WTC11 (cell line): ENCODE data around the gene ZC2HC1B. TPM values are rescaled to one million over a fixed set of nuclear protein-coding genes. Genes with fewer than 3 reads are reported as not detected.

Source experiments
- ATAC-seq: fragments of 200-7000 bp; cut with Tn5 transposase; 2 replicates; pipeline ENCODE4 v1.10.0; 2021; ENCODE audit warnings: mild to moderate bottlenecking, moderate library complexity
- CTCF ChIA-PET: fragments of 300-600 bp; sonication (Branson Sonifier 250); formaldehyde crosslinking; loops from one replicate; lab custom pipeline; 2021; ENCODE audit warnings: antibody characterized with exemption; lab: Charles Lee
- POLR2A ChIA-PET: fragments of 350-600 bp; sonication (Branson Sonifier 250); formaldehyde crosslinking; loops from one replicate; lab custom pipeline; 2021; ENCODE audit warnings: antibody characterized with exemption; lab: Charles Lee
- DNase-seq: peaks from one replicate; pipeline ENCODE4 v3.0.0; 2021; ENCODE audit warnings: low spot score
- H3K27ac Mint-ChIP-seq: 2 replicates; pipeline ENCODE4 v1.8.0; 2021; ENCODE audit warnings: mixed read lengths
- H3K27me3 Mint-ChIP-seq: 2 replicates; pipeline ENCODE4 v1.8.0; 2021; ENCODE audit warnings: low read depth, mild to moderate bottlenecking, moderate library complexity, mixed read lengths
- H3K36me3 Mint-ChIP-seq: 2 replicates; pipeline ENCODE4 v1.8.0; 2021; ENCODE audit warnings: mixed read lengths
- H3K4me1 Mint-ChIP-seq: 2 replicates; pipeline ENCODE4 v1.8.0; 2022; ENCODE audit warnings: mixed read lengths
- H3K4me3 Mint-ChIP-seq: 2 replicates; pipeline ENCODE4 v1.8.0; 2021; ENCODE audit warnings: mild to moderate bottlenecking, moderate library complexity, mixed read lengths
- H3K9me3 Mint-ChIP-seq: 2 replicates; pipeline ENCODE4 v1.8.0; 2021; ENCODE audit warnings: mixed read lengths
- ETV6 ChIP-seq: sonication (generic); formaldehyde crosslinking; IDR thresholded peaks from 2 replicates; pipeline ENCODE4 v1.8.1; 2022; ENCODE audit warnings: mild to moderate bottlenecking, missing genetic modification reagents
- FOXK1 ChIP-seq: sonication (generic); formaldehyde crosslinking; IDR thresholded peaks from 2 replicates; pipeline ENCODE4 v1.8.0; 2022; ENCODE audit warnings: mild to moderate bottlenecking, moderate library complexity, missing genetic modification reagents
- FOXP1 ChIP-seq: sonication (generic); formaldehyde crosslinking; IDR thresholded peaks from 2 replicates; pipeline ENCODE4 v1.8.0; 2022; ENCODE audit warnings: missing genetic modification reagents, mild to moderate bottlenecking, moderate library complexity, borderline replicate concordance
- NFE2L1 ChIP-seq: sonication (generic); formaldehyde crosslinking; IDR thresholded peaks from 2 replicates; pipeline ENCODE4 v1.8.1; 2023; ENCODE audit warnings: missing genetic modification reagents
- SOX15 ChIP-seq: fragments of 250-450 bp; sonication (Bioruptor Pico); IDR thresholded peaks from 2 replicates; pipeline ENCODE4 v1.9.0; 2021; ENCODE audit warnings: mild to moderate bottlenecking
- SP1 ChIP-seq: sonication (generic); formaldehyde crosslinking; conservative IDR thresholded peaks from 2 replicates; pipeline ENCODE4 v1.8.1; 2022; ENCODE audit warnings: missing genetic modification reagents
- TEAD1 ChIP-seq: sonication (generic); formaldehyde crosslinking; IDR thresholded peaks from 2 replicates; pipeline ENCODE4 v1.8.0; 2022; ENCODE audit warnings: mild to moderate bottlenecking, missing genetic modification reagents
- TEAD4 ChIP-seq: sonication (generic); formaldehyde crosslinking; IDR thresholded peaks from 2 replicates; pipeline ENCODE4 v1.8.0; 2022; ENCODE audit warnings: mild to moderate bottlenecking, missing genetic modification reagents
- total RNA-seq: library from RNA; stranded (reverse); gene quantifications from 3 replicates; pipeline ENCODE4 v1.2.3, GENCODE V29; 2021
- TF ChIP-seq, protein P1 (sequence below): sonication (generic); formaldehyde crosslinking; IDR thresholded peaks from 2 replicates; pipeline ENCODE4 v1.8.1; 2023; ENCODE audit warnings: mild to moderate bottlenecking, missing genetic modification reagents, moderate library complexity
- TF ChIP-seq, protein P2 (sequence below): sonication (generic); formaldehyde crosslinking; IDR thresholded peaks from 2 replicates; pipeline ENCODE4 v1.8.0; 2022; ENCODE audit warnings: mild to moderate bottlenecking, missing genetic modification reagents
- TF ChIP-seq, protein P3 (sequence below): fragments of 250-450 bp; sonication (Bioruptor Pico); conservative IDR thresholded peaks from 2 replicates; pipeline ENCODE4 v1.9.0; 2021; ENCODE audit warnings: mild to moderate bottlenecking
- TF ChIP-seq, protein P4 (sequence below): sonication (generic); formaldehyde crosslinking; IDR thresholded peaks from 2 replicates; pipeline ENCODE4 v1.8.0; 2022; ENCODE audit warnings: mild to moderate bottlenecking, missing genetic modification reagents
- TF ChIP-seq, protein P5 (sequence below): sonication (generic); formaldehyde crosslinking; IDR thresholded peaks from 2 replicates; pipeline ENCODE4 v1.8.0; 2022; ENCODE audit warnings: mild to moderate bottlenecking, missing genetic modification reagents
- TF ChIP-seq, protein P6 (sequence below): sonication (generic); formaldehyde crosslinking; IDR thresholded peaks from 2 replicates; pipeline ENCODE4 v1.8.1; 2023; ENCODE audit warnings: mild to moderate bottlenecking, missing genetic modification reagents
- TF ChIP-seq, protein P7 (sequence below): fragments of 250-450 bp; sonication (Bioruptor Pico); IDR thresholded peaks from 2 replicates; pipeline ENCODE4 v1.9.0; 2021; ENCODE audit warnings: mild to moderate bottlenecking, borderline replicate concordance

The ZC2HC1B gene
- total RNA-seq, 1 experiment from 2014 or later: not detected

DNA sequence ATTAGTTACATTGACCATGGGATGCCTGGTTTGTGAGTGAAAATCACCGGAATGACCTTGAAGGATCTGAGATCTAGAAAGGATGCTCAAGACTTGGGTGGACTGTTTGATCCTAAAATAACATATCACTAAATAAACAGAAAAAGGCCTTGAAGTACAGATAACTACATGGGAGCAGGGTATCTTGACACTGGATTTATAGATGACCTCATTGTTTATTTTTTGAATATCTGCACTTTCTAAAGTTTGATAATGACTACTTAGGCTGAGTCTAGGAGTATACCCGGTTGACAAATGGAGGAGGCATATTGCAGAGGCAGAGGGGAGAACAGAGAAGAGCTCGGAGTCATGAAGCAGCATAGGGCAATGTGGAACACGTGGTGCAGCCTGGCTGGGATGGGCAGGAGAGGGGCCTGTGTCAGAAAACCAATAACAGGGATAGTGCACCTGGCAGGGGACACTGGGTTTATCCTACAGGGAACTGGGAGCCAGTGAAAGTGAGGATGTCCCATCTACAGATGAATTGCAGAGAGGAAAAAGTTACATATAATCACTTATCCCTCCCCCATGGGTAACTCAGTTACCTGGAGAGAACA lies 93.5 kb downstream of the ZC2HC1B start:
- DNase-seq (no peak), ATAC-seq (0 out of 2 replicates have a peak, but pooled peaks have one; percentile 3)
- Mint-ChIP-seq H3K36me3 (no peaks in the 10 kb centered on the region), H3K4me3 (peak overlapping the region; percentile 18), H3K4me1 (peaks cover 59% of the 10 kb centered on the region), H3K27me3 (peaks cover 2% of the 10 kb centered on the region), H3K9me3 (no peaks in the 10 kb centered on the region), H3K27ac (no peak overlapping the region)
- TF ChIP-seq, protein P1, sequence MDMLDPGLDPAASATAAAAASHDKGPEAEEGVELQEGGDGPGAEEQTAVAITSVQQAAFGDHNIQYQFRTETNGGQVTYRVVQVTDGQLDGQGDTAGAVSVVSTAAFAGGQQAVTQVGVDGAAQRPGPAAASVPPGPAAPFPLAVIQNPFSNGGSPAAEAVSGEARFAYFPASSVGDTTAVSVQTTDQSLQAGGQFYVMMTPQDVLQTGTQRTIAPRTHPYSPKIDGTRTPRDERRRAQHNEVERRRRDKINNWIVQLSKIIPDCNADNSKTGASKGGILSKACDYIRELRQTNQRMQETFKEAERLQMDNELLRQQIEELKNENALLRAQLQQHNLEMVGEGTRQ (CRISPR knock-in tag): peak; percentile 68
- TF ChIP-seq, protein P2, sequence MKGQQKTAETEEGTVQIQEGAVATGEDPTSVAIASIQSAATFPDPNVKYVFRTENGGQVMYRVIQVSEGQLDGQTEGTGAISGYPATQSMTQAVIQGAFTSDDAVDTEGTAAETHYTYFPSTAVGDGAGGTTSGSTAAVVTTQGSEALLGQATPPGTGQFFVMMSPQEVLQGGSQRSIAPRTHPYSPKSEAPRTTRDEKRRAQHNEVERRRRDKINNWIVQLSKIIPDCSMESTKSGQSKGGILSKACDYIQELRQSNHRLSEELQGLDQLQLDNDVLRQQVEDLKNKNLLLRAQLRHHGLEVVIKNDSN (CRISPR knock-in tag): peak; percentile 75
- no peak for TF ChIP-seq NFE2L1
- ChIA-PET POLR2A (interaction anchor here (0.6 kb wide), 1 partner anchor 466 kb away, joined by 3 read pairs; no protein-coding TSS in a partner anchor), CTCF (interaction anchor here (0.6 to 5.6 kb wide), 7 partner anchors 14 to 382 kb away, joined by 3 to 87 read pairs (median 7); no protein-coding TSS in a partner anchor)

DNA sequence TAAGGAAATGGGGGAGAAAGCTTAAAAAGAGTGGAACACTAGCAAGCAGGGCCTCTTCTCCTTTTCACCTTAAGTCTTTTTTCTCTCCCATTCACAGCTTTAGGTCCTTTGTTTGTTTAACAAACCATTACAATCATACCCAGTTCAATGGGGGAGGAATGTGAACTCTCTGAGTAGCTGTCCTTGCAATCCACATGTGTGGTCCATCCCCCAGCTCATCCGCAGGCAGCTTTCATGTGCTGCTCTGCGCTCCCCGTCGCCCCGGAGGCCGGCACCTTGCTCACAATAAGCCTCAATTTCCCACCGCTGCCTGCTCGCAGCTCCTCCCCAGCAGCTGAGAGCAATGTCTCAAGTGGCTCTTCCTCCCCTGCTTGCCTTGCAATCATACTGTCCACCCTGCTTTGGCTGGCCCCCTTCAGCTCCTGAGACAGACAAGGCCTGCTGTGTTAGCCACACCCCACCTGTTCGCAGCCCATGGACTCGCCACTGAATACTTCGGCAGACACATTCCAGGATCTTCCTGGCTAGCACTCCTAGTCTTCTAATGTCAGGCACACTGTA lies 94.6 kb downstream of the ZC2HC1B start:
- Mint-ChIP-seq H3K4me1 (peaks cover 71% of the 10 kb centered on the region), H3K27me3 (no peaks in the 10 kb centered on the region), H3K9me3 (no peaks in the 10 kb centered on the region), H3K27ac (peak overlapping the region; percentile 29), H3K36me3 (no peaks in the 10 kb centered on the region), H3K4me3 (peak overlapping the region; percentile 59)
- DNase-seq (peak; percentile 72), ATAC-seq (peak; percentile 84)
- ChIA-PET CTCF (interaction anchor here (0.6 to 5.6 kb wide), 10 partner anchors 14 to 466 kb away, joined by 3 to 87 read pairs (median 7); no protein-coding TSS in a partner anchor), POLR2A (interaction anchor here (0.6 to 0.9 kb wide), 4 partner anchors 14 to 116 kb away, joined by 3 read pairs; partner anchors contain the start of gene LTV1)
- TF ChIP-seq, protein P3, sequence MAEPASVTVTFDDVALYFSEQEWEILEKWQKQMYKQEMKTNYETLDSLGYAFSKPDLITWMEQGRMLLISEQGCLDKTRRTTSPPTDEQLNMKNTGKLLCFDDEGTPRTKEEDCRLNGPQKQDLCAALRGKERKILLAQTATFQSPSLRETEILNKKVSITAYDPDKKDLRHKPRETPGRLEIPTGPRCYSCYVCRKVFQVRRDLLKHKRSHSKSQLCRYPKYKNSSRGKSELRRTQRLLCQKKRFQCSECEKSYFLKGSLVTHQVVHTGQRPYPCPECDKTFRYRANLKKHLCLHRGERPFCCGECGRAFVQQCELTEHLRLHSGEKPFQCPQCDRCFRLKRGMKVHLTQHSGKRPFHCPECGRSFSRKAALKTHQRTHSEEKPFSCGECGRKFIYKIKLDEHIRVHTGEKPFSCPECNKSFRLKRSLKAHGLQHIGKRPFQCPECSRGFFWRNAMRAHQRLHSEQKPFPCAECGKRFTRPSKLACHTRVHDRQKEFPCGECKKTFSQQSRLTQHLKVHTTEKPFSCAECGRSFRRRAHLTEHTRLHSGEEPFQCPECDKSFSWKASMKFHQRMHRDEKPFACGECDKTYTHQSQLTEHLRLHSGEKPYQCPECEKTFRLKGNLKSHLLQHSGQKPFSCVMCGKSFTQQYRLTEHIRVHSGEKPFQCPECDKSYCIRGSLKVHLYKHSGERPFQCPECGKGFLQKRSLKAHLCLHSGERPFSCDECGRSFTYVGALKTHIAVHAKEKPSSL (CRISPR knock-in tag): no peak
- TF ChIP-seq TEAD4 (peak; percentile 29; the same call in 1 of the 2 replicates), TEAD1 (peak; percentile 96), ETV6 (peak; percentile 84), FOXP1 (CRISPR knock-in tag) (peak; percentile 40; the same call in 1 of the 2 replicates), SOX15 (CRISPR knock-in tag) (no peak), SP1 (CRISPR knock-in tag) (peak; percentile 45; the same call in 1 of the 2 replicates), FOXK1 (CRISPR knock-in tag) (peak; percentile 88)
- TF ChIP-seq, protein P4, sequence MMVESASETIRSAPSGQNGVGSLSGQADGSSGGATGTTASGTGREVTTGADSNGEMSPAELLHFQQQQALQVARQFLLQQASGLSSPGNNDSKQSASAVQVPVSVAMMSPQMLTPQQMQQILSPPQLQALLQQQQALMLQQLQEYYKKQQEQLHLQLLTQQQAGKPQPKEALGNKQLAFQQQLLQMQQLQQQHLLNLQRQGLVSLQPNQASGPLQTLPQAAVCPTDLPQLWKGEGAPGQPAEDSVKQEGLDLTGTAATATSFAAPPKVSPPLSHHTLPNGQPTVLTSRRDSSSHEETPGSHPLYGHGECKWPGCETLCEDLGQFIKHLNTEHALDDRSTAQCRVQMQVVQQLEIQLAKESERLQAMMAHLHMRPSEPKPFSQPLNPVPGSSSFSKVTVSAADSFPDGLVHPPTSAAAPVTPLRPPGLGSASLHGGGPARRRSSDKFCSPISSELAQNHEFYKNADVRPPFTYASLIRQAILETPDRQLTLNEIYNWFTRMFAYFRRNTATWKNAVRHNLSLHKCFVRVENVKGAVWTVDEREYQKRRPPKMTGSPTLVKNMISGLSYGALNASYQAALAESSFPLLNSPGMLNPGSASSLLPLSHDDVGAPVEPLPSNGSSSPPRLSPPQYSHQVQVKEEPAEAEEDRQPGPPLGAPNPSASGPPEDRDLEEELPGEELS (CRISPR knock-in tag): peak; percentile 75; the same call in 1 of the 2 replicates
- TF ChIP-seq, protein P5, sequence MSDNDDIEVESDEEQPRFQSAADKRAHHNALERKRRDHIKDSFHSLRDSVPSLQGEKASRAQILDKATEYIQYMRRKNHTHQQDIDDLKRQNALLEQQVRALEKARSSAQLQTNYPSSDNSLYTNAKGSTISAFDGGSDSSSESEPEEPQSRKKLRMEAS (CRISPR knock-in tag): peak; percentile 46; the same call in 1 of the 2 replicates
- TF ChIP-seq, protein P6, sequence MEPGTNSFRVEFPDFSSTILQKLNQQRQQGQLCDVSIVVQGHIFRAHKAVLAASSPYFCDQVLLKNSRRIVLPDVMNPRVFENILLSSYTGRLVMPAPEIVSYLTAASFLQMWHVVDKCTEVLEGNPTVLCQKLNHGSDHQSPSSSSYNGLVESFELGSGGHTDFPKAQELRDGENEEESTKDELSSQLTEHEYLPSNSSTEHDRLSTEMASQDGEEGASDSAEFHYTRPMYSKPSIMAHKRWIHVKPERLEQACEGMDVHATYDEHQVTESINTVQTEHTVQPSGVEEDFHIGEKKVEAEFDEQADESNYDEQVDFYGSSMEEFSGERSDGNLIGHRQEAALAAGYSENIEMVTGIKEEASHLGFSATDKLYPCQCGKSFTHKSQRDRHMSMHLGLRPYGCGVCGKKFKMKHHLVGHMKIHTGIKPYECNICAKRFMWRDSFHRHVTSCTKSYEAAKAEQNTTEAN (CRISPR knock-in tag): 0 out of 2 replicates have a peak, but pooled peaks have one; percentile 35
- TF ChIP-seq, protein P2 (CRISPR knock-in tag): 0 out of 2 replicates have a peak, but pooled peaks have one; percentile 13
- TF ChIP-seq, protein P7, sequence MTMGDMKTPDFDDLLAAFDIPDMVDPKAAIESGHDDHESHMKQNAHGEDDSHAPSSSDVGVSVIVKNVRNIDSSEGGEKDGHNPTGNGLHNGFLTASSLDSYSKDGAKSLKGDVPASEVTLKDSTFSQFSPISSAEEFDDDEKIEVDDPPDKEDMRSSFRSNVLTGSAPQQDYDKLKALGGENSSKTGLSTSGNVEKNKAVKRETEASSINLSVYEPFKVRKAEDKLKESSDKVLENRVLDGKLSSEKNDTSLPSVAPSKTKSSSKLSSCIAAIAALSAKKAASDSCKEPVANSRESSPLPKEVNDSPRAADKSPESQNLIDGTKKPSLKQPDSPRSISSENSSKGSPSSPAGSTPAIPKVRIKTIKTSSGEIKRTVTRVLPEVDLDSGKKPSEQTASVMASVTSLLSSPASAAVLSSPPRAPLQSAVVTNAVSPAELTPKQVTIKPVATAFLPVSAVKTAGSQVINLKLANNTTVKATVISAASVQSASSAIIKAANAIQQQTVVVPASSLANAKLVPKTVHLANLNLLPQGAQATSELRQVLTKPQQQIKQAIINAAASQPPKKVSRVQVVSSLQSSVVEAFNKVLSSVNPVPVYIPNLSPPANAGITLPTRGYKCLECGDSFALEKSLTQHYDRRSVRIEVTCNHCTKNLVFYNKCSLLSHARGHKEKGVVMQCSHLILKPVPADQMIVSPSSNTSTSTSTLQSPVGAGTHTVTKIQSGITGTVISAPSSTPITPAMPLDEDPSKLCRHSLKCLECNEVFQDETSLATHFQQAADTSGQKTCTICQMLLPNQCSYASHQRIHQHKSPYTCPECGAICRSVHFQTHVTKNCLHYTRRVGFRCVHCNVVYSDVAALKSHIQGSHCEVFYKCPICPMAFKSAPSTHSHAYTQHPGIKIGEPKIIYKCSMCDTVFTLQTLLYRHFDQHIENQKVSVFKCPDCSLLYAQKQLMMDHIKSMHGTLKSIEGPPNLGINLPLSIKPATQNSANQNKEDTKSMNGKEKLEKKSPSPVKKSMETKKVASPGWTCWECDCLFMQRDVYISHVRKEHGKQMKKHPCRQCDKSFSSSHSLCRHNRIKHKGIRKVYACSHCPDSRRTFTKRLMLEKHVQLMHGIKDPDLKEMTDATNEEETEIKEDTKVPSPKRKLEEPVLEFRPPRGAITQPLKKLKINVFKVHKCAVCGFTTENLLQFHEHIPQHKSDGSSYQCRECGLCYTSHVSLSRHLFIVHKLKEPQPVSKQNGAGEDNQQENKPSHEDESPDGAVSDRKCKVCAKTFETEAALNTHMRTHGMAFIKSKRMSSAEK: no peak
